Middle frontal gyrus (tissue), 1 donor: ENCODE measurements around the gene TRRAP.

Experiments
- DNase-seq: peaks from one replicate; pipeline ENCODE4 v3.0.0-alpha.2; 2015; ENCODE audit warnings: low spot score; ENCODE audit errors: extremely low spot score

TRRAP gene

DNA sequence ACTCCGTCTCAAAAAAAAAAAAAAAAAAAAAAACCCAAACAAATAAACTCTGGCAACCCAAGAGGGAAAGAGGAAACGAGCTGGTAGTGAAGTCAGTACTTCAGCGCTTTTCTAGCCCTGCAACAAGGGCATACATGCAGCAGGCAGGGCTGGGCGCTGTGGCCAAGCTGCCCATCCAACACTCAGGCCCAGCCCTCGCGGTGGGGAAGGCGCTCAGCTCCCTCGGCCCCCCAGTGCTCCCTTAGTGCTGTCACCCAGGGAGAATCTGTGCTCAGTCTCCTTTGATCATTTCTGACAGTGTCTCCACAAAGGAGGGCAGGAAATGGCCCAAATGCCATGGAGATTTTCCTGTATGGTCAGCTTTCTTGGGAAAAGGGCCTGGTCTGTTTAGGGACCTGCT, 168.4 kb downstream of the TRRAP start:
- no peak for DNase-seq

DNA sequence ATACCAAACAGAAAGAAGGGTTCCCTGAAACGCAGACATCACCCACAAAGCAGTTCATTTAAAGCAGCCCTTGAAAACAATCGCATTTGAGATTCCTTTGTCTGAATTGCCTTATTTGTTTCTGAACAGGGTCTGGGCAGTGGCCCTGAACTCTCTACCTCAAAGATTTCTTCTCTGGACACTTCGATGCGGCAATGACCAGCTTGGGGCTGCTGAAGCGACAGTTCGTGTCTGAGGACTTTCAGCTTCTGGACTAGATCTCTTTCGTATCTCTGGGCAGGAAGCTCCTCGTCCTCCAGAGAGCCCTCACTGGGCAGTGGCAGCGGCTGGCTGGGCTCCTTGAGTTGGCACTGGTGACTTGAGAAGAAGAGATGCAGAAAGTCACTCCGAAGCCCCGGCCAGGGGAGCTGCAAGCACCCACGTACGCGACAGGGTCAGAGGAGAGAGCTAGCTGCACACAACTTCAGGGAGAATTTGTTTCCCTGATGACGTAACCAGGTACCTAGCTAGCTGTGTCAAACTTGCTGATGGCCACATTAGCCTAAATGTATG, 169.3 kb downstream of the TRRAP start:
- DNase-seq = no peak

DNA sequence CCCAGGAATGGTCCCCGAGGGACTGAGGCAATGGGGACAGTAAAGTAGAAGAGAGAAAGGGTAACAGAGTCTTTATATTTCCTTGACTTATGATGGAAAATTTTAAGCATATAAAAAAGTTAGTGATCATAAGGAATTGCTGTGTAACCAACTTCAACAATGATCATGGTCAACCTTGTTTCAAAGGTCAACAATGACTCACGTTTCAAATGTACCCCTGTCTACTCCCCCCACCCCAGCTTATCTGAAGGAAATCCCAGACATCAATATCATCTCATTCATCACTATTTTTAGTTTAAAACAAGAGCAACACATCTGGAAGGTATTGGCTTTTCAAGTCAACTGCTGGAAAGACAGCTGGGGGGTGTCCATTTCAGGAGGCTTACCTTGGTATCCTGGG, 172.6 kb downstream of the TRRAP start:
- no peak for DNase-seq

DNA sequence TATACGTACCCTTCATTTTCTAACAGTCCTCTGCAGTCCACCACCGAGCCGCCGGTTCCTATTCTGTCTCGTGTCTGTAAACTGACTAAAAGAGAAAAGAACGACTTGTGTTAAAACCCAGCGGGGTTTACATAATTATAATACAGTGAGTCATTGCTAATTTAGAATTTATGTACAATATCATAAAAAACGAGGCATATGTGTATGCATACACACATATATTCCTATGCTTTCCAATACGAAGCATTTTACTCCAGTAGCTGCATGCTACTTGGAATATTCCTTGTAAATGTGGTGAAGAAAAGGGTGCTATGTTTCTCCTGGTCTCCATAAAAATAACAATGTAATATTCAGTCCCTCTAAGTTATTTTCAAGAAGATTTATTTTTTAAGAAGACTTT, 176.4 kb downstream of the TRRAP start:
- DNase-seq = no peak

DNA sequence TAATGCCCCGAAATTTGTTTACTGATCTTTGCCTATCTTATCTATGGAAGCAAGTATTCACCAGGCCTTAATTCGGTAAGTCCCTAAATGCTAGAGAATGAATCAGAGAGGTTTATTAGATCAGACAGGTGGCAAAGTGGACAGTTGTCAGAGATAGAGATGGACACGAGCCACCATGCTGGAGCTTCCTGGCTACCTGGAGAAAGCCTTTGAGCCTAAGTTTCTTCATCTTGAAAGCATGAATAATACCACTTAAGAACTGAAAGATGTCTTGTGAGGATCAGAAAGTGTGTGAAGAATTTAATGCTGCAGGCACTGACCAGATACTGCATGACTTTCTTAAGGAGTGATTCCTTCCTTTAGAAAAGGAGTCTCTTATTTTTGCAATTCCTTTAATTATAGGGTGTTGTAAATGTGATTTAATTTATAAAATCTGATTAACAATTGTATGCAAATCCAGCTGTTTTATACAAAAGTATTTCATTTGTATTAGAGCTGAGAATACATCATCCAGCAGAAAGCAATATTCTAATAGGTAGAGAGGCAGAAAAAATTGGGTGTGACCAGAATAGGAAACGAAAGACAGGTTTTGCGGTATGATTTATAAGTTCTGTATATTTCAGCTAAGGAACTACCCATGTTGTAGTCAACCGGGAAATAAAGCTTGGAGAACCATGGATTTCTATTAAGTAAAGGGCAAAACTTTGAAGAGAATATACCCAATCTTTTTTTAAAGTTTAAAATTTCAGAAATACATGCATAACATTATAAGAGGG, 182.9 kb downstream of the TRRAP start:
- no peak for DNase-seq
